ENCODE results near the gene DUSP28. TPM values are rescaled to one million over a fixed set of nuclear protein-coding genes. Genes with fewer than 3 reads are reported as not detected.

DUSP28 gene
- total and polyA plus RNA-seq, 2 of the 13 experiments (the other 11 are each of a cell fraction or from before 2014, with no cell fraction given): 5.2 to 8.6 TPM

GRCh38 chr2:240601061-240601830 is 41.1 kb downstream of the DUSP28 start (continued):
- TF ChIP-seq ZBTB40 (IDR thresholded peaks at IDR 0.05) (no peak), ZBTB40 (CRISPR knock-in tag; IDR thresholded peaks at IDR 0.05) (0 out of 2 replicates have a peak, but pooled peaks have one; percentile 31), MTA1 (CRISPR knock-in tag; IDR thresholded peaks at IDR 0.05; ENCODE audit: borderline replicate concordance) (0 out of 2 replicates have a peak, but pooled peaks have one; percentile 19), MIXL1 (CRISPR knock-in tag; IDR thresholded peaks at IDR 0.05) (no peak), ZFY (CRISPR knock-in tag; IDR thresholded peaks at IDR 0.05) (peak; percentile 46; the same call in 1 of the 2 replicates), ZFP91 (CRISPR knock-in tag; IDR thresholded peaks at IDR 0.05; ENCODE audit: borderline replicate concordance) (peak; percentile 25; the same call in 1 of the 2 replicates), HOXA9 (CRISPR knock-in tag; IDR thresholded peaks at IDR 0.05; ENCODE audit: borderline replicate concordance) (no peak), ZNF563 (CRISPR knock-in tag; IDR thresholded peaks at IDR 0.05) (0 out of 2 replicates have a peak, but pooled peaks have one; percentile 34), TFAP4 (IDR thresholded peaks at IDR 0.05; ENCODE audit: borderline replicate concordance, low read depth) (peak; percentile 21; the same call in 1 of the 2 replicates), EED (CRISPR knock-in tag; IDR thresholded peaks at IDR 0.05) (peak; percentile 63; the same call in 1 of the 2 replicates), ERF (CRISPR knock-in tag; IDR thresholded peaks at IDR 0.05) (0 out of 2 replicates have a peak, but pooled peaks have one; percentile 19), SAP130 (CRISPR knock-in tag; IDR thresholded peaks at IDR 0.05; ENCODE audit: low read depth) (0 out of 2 replicates have a peak, but pooled peaks have one; percentile 18), NR2F6 (IDR thresholded peaks at IDR 0.05) (no peak), NR2F6 (CRISPR knock-in tag; IDR thresholded peaks at IDR 0.05) (0 out of 2 replicates have a peak, but pooled peaks have one; percentile 13), ZFX (CRISPR knock-in tag; IDR thresholded peaks at IDR 0.05; ENCODE audit: low read depth) (peak; percentile 43; the same call in 1 of the 2 replicates), MIER3 (CRISPR knock-in tag; IDR thresholded peaks at IDR 0.05; ENCODE audit: borderline replicate concordance) (0 out of 2 replicates have a peak, but pooled peaks have one; percentile 40), MAX (IDR thresholded peaks at IDR 0.05) (0 out of 2 replicates have a peak, but pooled peaks have one; percentile 25), TBX2 (CRISPR knock-in tag; IDR thresholded peaks at IDR 0.05; ENCODE audit: borderline replicate concordance) (peak; percentile 35; the same call in 1 of the 2 replicates)
